Loucy (cell line): Measurements from ENCODE around the gene AK6.
A peak's percentile ranks its signal among the peaks of the same experiment; 100 is the strongest.

Experiments
- EZH2phosphoT487 ChIP-seq: fragments of 200-600 bp; IDR thresholded peaks from 2 replicates; pipeline ENCODE4 v1.6.1; 2018; ENCODE audit warnings: antibody characterized with exemption, mild to moderate bottlenecking, moderate library complexity, borderline replicate concordance
- TF ChIP-seq, protein P1 (sequence below): fragments of 200-600 bp; sonication (generic); conservative IDR thresholded peaks from 2 replicates; pipeline ENCODE4 v1.5.1; 2014; ENCODE audit warnings: mild to moderate bottlenecking, antibody characterized with exemption, low read length

DNA sequence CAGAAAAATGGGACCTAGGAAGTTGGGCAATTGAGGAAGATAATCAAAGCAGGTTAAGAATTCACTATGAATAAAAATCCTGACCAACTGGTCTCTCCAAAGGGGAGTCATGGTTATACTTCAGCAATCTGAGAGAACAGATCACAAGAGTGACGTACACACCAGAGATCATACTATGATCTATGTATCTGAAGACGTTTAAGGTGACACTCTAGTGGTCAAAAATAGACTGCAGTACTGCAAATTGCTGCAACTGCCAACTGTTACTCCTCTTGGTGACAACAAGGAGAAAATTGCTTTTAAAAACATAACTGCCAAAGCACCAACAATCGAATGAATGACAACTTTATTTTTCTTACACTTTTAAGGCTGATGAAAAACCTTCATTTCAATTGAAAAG, 4.9 kb downstream of the AK6 start:
- TF ChIP-seq, protein P1, sequence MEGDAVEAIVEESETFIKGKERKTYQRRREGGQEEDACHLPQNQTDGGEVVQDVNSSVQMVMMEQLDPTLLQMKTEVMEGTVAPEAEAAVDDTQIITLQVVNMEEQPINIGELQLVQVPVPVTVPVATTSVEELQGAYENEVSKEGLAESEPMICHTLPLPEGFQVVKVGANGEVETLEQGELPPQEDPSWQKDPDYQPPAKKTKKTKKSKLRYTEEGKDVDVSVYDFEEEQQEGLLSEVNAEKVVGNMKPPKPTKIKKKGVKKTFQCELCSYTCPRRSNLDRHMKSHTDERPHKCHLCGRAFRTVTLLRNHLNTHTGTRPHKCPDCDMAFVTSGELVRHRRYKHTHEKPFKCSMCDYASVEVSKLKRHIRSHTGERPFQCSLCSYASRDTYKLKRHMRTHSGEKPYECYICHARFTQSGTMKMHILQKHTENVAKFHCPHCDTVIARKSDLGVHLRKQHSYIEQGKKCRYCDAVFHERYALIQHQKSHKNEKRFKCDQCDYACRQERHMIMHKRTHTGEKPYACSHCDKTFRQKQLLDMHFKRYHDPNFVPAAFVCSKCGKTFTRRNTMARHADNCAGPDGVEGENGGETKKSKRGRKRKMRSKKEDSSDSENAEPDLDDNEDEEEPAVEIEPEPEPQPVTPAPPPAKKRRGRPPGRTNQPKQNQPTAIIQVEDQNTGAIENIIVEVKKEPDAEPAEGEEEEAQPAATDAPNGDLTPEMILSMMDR, result peak; percentile 76
- TF ChIP-seq EZH2phosphoT487, result no peak
